SK-N-SH (cell line): Measurements from ENCODE around the gene TSPAN32. TPM values are rescaled to one million over a fixed set of nuclear protein-coding genes. Genes with fewer than 3 reads are reported as not detected.

Experiments used
- CTCF ChIA-PET: fragments of 300-600, 350-600 bp; formaldehyde crosslinking; extraction: SDS; loops from one replicate; lab custom pipeline; 2021; lab: Yijun Ruan, JAX
- POLR2A ChIA-PET: fragments of 350-600 bp; sonication (Branson Sonifier 250); formaldehyde crosslinking; extraction: SDS; loops from one replicate; lab custom pipeline; 2020; ENCODE audit warnings: antibody characterized with exemption, inconsistent platforms; lab: Yijun Ruan, JAX
- DNase-seq: peaks from one replicate; pipeline ENCODE4 v3.0.0; 2012
- H2AFZ ChIP-seq: fragments of 200-600 bp; sonication (generic); 2 replicates; pipeline ENCODE4 v1.8.1; 2016; ENCODE audit warnings: antibody characterized with exemption, mild to moderate bottlenecking, low read depth
- H3F3A ChIP-seq: fragments of 200-600 bp; sonication (generic); replicated peaks from 2 replicates; pipeline ENCODE3; 2016; ENCODE audit warnings: antibody characterized with exemption, mild to moderate bottlenecking; ENCODE audit not compliant: insufficient read depth
- H3K27ac ChIP-seq, 2 experiments: fragments of 200-500 bp in 1 of 2; fragments of 200-600 bp in 1 of 2; sonication (Bioruptor generic) in 1 of 2; sonication (generic), shearing (Covaris generic) in 1 of 2; 2 replicates each; pipeline versions ENCODE4 v1.5.1 to v1.6.1; 2014 to 2016; ENCODE audit warnings: low read depth in 2 of 2, inconsistent platforms in 1 of 2, low read length in 1 of 2, mild to moderate bottlenecking in 1 of 2, mixed read lengths in 1 of 2
- H3K27me3 ChIP-seq: fragments of 200-600 bp; sonication (generic), shearing (Covaris generic); 2 replicates; pipeline ENCODE4 v1.6.1; 2016; ENCODE audit warnings: mixed run types; ENCODE audit not compliant: insufficient read depth
- H3K36me3 ChIP-seq, 2 experiments: fragments of 200-500 bp in 1 of 2; fragments of 200-600 bp in 1 of 2; sonication (Bioruptor generic) in 1 of 2; sonication (generic) in 1 of 2; replicated peaks in 1 of 2; 2 replicates each; pipeline versions ENCODE3 to v1.5.1; 2014 to 2016; ENCODE audit warnings: low read length in 1 of 2, mild to moderate bottlenecking in 1 of 2; ENCODE audit not compliant: insufficient read depth in 2 of 2, control insufficient read depth in 1 of 2
- H3K4me1 ChIP-seq, 2 experiments: fragments of 200-500 bp in 1 of 2; fragments of 200-600 bp in 1 of 2; sonication (Bioruptor generic) in 1 of 2; sonication (generic), shearing (Covaris generic) in 1 of 2; 2 replicates each; pipeline versions ENCODE4 v1.5.1 to v1.6.1; 2014 to 2016; ENCODE audit warnings: low read depth in 1 of 2, low read length in 1 of 2, mixed run types in 1 of 2; ENCODE audit not compliant: insufficient read depth in 2 of 2, control insufficient read depth in 1 of 2
- H3K4me2 ChIP-seq: fragments of 200-600 bp; sonication (generic), shearing (Covaris generic); 2 replicates; pipeline ENCODE4 v1.6.1; 2017; ENCODE audit warnings: mixed run types
- H3K4me3 ChIP-seq, 2 experiments: fragments of 200-500 bp in 1 of 2; fragments of 200-600 bp in 1 of 2; sonication (Bioruptor generic) in 1 of 2; sonication (generic), shearing (Covaris generic) in 1 of 2; 2 replicates each; pipeline versions ENCODE4 v1.5.1 to v1.8.1; 2014 to 2016; ENCODE audit warnings: low read depth in 2 of 2, inconsistent platforms in 1 of 2, low read length in 1 of 2, mild to moderate bottlenecking in 1 of 2, mixed read lengths in 1 of 2, moderate library complexity in 1 of 2
- H3K79me2 ChIP-seq: fragments of 200-600 bp; sonication (generic); 2 replicates; pipeline ENCODE4 v1.8.1; 2017; ENCODE audit warnings: mild to moderate bottlenecking; ENCODE audit not compliant: insufficient read depth
- H3K9ac ChIP-seq: fragments of 200-600 bp; sonication (generic); 2 replicates; pipeline ENCODE4 v1.6.1; 2017; ENCODE audit warnings: mixed run types
- H3K9me2 ChIP-seq: fragments of 200-600 bp; sonication (generic); 2 replicates; pipeline ENCODE4 v1.6.1; 2017; ENCODE audit warnings: mixed run types
- H3K9me3 ChIP-seq: fragments of 200-600 bp; sonication (generic); 2 replicates; pipeline ENCODE4 v1.6.1; 2017; ENCODE audit warnings: mixed run types, mild to moderate bottlenecking, moderate library complexity
- H4K20me1 ChIP-seq: fragments of 200-600 bp; sonication (generic); 2 replicates; pipeline ENCODE4 v1.6.1; 2017; ENCODE audit warnings: mild to moderate bottlenecking, mixed run types; ENCODE audit not compliant: insufficient read depth
- FOXJ3 ChIP-seq: sonication (generic); formaldehyde crosslinking; IDR thresholded peaks from 2 replicates; pipeline ENCODE4 v1.5.1; 2020; ENCODE audit warnings: mild to moderate bottlenecking, missing genetic modification reagents
- FOXM1 ChIP-seq: IDR thresholded peaks from 2 replicates; pipeline ENCODE4 v1.4.0; 2012; ENCODE audit warnings: low read depth, mild to moderate bottlenecking
- JUND ChIP-seq: IDR thresholded peaks from 2 replicates; pipeline ENCODE4 v1.4.0; 2012
- RCOR1 ChIP-seq: fragments of 150-350 bp; IDR thresholded peaks from 2 replicates; pipeline ENCODE4 v1.6.1; 2017; ENCODE audit warnings: antibody characterized with exemption, low read length
- TCF12 ChIP-seq: IDR thresholded peaks from 2 replicates; pipeline ENCODE4 v1.4.0; 2012
- WGBS: methylation state at CpG from one replicate; pipeline ENCODE4 v1.1.6; 2017; ENCODE audit warnings: low lambda C conversion rate; 5-methylcytosine and 5-hydroxymethylcytosine counted together
- polyA plus RNA-seq, 3 experiments: library from polyadenylated mRNA; depleted of rRNA; stranded (reverse); fragments of >200 nt; gene quantifications; 2 replicates each; pipeline ENCODE4 v1.2.3, GENCODE V29; 2012
- TF ChIP-seq, protein P1 (sequence below): fragments of 150-350 bp; IDR thresholded peaks from 2 replicates; pipeline ENCODE4 v1.6.1; 2017; ENCODE audit warnings: antibody characterized with exemption, low read length, low read depth, borderline replicate concordance
- TF ChIP-seq, protein P2 (sequence below): IDR thresholded peaks from 2 replicates; pipeline ENCODE4 v1.4.0; 2012; ENCODE audit warnings: low read depth, borderline replicate concordance
- TF ChIP-seq, protein P3 (sequence below): IDR thresholded peaks from 2 replicates; pipeline ENCODE4 v1.4.0; 2012; ENCODE audit warnings: low read depth, borderline replicate concordance
- TF ChIP-seq, protein P4 (sequence below): fragments of 150-350 bp; IDR thresholded peaks from 2 replicates; pipeline ENCODE4 v1.6.1; 2016; ENCODE audit warnings: mild to moderate bottlenecking, low read depth, low read length
- TF ChIP-seq, protein P5 (sequence below): IDR thresholded peaks from 2 replicates; pipeline ENCODE4 v1.6.1; 2012; ENCODE audit warnings: mild to moderate bottlenecking, low read depth, low read length, moderate library complexity

Gene TSPAN32
- polyA plus RNA-seq, 1 of the 3 experiments (the other 2 are of a cell fraction): 0.12 TPM

DNA sequence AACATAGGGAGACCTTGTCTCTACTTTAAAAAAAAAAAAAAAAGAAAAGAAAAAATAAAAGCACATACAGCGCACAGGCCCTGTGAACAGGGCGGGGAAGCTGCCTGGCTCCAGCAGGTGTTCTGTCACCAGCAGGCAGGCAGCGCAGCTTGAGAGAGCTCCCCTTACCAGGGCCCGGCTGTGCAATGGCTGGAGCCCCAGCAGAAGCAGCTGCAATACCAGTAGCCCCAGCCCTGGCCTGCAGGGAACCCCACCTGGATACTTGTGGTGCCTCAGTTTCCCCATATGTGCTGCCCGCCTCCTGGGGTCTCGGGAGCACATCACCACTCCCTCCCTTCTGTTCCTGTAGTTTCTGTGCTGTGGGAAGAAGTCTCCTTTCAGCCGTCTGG lies 12.3 kb downstream of the TSPAN32 start:
- CTCF ChIA-PET: interaction anchor here (0.8 to 10.5 kb wide), 7 partner anchors 9 to 163 kb away, joined by 3 to 101 read pairs (median 3); partner anchors contain the start of gene TSSC4
- H3K27ac ChIP-seq: peak overlapping the region in 1 of 2 experiments; percentile 74; a peak in 1 of 4 replicates
- peaks cover 26% of the 10 kb centered on the region in 2 experiments; a peak in 3 of 4 replicates for H3K4me1 ChIP-seq
- H3K4me2 ChIP-seq: peak overlapping the region; percentile 41; the same call in 1 of the 2 replicates
- H3K79me2 ChIP-seq: no peaks in the 10 kb centered on the region
- no peak overlapping the region for H2AFZ ChIP-seq
- no peaks in the 10 kb centered on the region for H3F3A ChIP-seq
- POLR2A ChIA-PET: interaction anchor here (0.6 kb wide), 1 partner anchor 123 kb away, joined by 4 read pairs; no protein-coding TSS in a partner anchor
- H3K4me3 ChIP-seq: no peak overlapping the region
- 89% methylated on average over 4 of the region's 7 CpGs for WGBS
- DNase-seq: no peak
- no peak for TF ChIP-seq RCOR1
- no peak for TF ChIP-seq JUND
- TF ChIP-seq FOXM1: no peak
- TF ChIP-seq, protein P1, sequence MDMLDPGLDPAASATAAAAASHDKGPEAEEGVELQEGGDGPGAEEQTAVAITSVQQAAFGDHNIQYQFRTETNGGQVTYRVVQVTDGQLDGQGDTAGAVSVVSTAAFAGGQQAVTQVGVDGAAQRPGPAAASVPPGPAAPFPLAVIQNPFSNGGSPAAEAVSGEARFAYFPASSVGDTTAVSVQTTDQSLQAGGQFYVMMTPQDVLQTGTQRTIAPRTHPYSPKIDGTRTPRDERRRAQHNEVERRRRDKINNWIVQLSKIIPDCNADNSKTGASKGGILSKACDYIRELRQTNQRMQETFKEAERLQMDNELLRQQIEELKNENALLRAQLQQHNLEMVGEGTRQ: no peak
- TF ChIP-seq, protein P2, sequence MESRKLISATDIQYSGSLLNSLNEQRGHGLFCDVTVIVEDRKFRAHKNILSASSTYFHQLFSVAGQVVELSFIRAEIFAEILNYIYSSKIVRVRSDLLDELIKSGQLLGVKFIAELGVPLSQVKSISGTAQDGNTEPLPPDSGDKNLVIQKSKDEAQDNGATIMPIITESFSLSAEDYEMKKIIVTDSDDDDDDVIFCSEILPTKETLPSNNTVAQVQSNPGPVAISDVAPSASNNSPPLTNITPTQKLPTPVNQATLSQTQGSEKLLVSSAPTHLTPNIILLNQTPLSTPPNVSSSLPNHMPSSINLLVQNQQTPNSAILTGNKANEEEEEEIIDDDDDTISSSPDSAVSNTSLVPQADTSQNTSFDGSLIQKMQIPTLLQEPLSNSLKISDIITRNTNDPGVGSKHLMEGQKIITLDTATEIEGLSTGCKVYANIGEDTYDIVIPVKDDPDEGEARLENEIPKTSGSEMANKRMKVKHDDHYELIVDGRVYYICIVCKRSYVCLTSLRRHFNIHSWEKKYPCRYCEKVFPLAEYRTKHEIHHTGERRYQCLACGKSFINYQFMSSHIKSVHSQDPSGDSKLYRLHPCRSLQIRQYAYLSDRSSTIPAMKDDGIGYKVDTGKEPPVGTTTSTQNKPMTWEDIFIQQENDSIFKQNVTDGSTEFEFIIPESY: no peak
- no peak for TF ChIP-seq TCF12
- TF ChIP-seq, protein P3, sequence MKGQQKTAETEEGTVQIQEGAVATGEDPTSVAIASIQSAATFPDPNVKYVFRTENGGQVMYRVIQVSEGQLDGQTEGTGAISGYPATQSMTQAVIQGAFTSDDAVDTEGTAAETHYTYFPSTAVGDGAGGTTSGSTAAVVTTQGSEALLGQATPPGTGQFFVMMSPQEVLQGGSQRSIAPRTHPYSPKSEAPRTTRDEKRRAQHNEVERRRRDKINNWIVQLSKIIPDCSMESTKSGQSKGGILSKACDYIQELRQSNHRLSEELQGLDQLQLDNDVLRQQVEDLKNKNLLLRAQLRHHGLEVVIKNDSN: no peak
- TF ChIP-seq, protein P4, sequence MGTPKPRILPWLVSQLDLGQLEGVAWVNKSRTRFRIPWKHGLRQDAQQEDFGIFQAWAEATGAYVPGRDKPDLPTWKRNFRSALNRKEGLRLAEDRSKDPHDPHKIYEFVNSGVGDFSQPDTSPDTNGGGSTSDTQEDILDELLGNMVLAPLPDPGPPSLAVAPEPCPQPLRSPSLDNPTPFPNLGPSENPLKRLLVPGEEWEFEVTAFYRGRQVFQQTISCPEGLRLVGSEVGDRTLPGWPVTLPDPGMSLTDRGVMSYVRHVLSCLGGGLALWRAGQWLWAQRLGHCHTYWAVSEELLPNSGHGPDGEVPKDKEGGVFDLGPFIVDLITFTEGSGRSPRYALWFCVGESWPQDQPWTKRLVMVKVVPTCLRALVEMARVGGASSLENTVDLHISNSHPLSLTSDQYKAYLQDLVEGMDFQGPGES: no peak
- TF ChIP-seq, protein P5, sequence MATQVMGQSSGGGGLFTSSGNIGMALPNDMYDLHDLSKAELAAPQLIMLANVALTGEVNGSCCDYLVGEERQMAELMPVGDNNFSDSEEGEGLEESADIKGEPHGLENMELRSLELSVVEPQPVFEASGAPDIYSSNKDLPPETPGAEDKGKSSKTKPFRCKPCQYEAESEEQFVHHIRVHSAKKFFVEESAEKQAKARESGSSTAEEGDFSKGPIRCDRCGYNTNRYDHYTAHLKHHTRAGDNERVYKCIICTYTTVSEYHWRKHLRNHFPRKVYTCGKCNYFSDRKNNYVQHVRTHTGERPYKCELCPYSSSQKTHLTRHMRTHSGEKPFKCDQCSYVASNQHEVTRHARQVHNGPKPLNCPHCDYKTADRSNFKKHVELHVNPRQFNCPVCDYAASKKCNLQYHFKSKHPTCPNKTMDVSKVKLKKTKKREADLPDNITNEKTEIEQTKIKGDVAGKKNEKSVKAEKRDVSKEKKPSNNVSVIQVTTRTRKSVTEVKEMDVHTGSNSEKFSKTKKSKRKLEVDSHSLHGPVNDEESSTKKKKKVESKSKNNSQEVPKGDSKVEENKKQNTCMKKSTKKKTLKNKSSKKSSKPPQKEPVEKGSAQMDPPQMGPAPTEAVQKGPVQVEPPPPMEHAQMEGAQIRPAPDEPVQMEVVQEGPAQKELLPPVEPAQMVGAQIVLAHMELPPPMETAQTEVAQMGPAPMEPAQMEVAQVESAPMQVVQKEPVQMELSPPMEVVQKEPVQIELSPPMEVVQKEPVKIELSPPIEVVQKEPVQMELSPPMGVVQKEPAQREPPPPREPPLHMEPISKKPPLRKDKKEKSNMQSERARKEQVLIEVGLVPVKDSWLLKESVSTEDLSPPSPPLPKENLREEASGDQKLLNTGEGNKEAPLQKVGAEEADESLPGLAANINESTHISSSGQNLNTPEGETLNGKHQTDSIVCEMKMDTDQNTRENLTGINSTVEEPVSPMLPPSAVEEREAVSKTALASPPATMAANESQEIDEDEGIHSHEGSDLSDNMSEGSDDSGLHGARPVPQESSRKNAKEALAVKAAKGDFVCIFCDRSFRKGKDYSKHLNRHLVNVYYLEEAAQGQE: no peak
- no peak for TF ChIP-seq FOXJ3 (CRISPR knock-in tag)
- H3K9me3 ChIP-seq: no peaks in the 10 kb centered on the region
- H3K36me3 ChIP-seq: no peaks in the 10 kb centered on the region
- H3K27me3 ChIP-seq: no peaks in the 10 kb centered on the region
- H4K20me1 ChIP-seq: no peaks in the 10 kb centered on the region
- H3K9ac ChIP-seq: no peak overlapping the region
- H3K9me2 ChIP-seq: no peaks in the 10 kb centered on the region
